Endothelial cell of umbilical vein (primary cell): Measurements from ENCODE around the gene TMEM144. TPM values are rescaled to one million over a fixed set of nuclear protein-coding genes. Genes with fewer than 3 reads are reported as not detected.

Source experiments
- BruUV-seq: library from RNA; stranded (reverse); fragments of 400-500 nt; replicated peaks from 2 replicates; lab custom pipeline; 2021; lab: Mats Ljungman, UMichigan
- CTCF ChIA-PET: fragments of 300-600, 350-600 bp; sonication (Branson Sonifier 250); formaldehyde crosslinking; loops from one replicate; lab custom pipeline; 2021; ENCODE audit warnings: antibody characterized with exemption, inconsistent platforms; lab: Charles Lee
- POLR2A ChIA-PET: fragments of 300-600, 350-600 bp; sonication (Branson Sonifier 250); formaldehyde crosslinking; loops from one replicate; lab custom pipeline; 2021; ENCODE audit warnings: antibody characterized with exemption, inconsistent platforms; lab: Charles Lee
- DNase-seq: peaks from one replicate; pipeline ENCODE4 v3.0.0-alpha.2; 2011; ENCODE audit warnings: low read depth, low spot score
- FAIRE-seq: peaks from 2 replicates; lab custom pipeline; 2011; peaks lifted over from hg19 to GRCh38; lab: Jason Lieb, UNC
- H2AFZ ChIP-seq: 2 replicates; pipeline ENCODE4 v1.6.0; 2012; ENCODE audit warnings: low read depth, low read length, control low read depth, inconsistent platforms
- H3K27ac ChIP-seq: 2 replicates; pipeline ENCODE4 v1.5.1; 2011; ENCODE audit warnings: low read depth, mild to moderate bottlenecking, control low read depth, low read length, moderate library complexity; ENCODE audit not compliant: insufficient read depth
- H3K27me3 ChIP-seq, 2 experiments: 2 replicates each; pipeline versions ENCODE4 v1.6.0 to v1.6.1; 2011; ENCODE audit warnings: low read length in 2 of 2, mixed read lengths in 1 of 2; ENCODE audit not compliant: control insufficient read depth in 2 of 2, insufficient read depth in 2 of 2
- H3K36me3 ChIP-seq, 2 experiments: 2 replicates in 1 of 2; 3 replicates in 1 of 2; pipeline ENCODE4 v1.5.1; 2011; ENCODE audit warnings: low read length in 2 of 2, mild to moderate bottlenecking in 1 of 2, moderate library complexity in 1 of 2; ENCODE audit not compliant: control insufficient read depth in 2 of 2, insufficient read depth in 2 of 2; ENCODE audit errors: extremely low read depth in 1 of 2
- H3K4me1 ChIP-seq: 3 replicates; pipeline ENCODE4 v1.5.1; 2011; ENCODE audit warnings: mild to moderate bottlenecking, low read length; ENCODE audit not compliant: control insufficient read depth, insufficient read depth; ENCODE audit errors: extremely low read depth
- H3K4me2 ChIP-seq: 2 replicates; pipeline ENCODE4 v1.6.1; 2011; ENCODE audit warnings: low read length, control low read depth, mixed read lengths; ENCODE audit not compliant: insufficient read depth
- H3K4me3 ChIP-seq, 3 experiments: fragments of 200-600 bp in 1 of 3; sonication (generic), shearing (Covaris generic) in 1 of 3; replicated peaks in 1 of 3; 2 replicates each; pipeline ENCODE4 v1.5.1; 2011 to 2016; ENCODE audit warnings: control low read depth in 3 of 3, low read length in 3 of 3, mild to moderate bottlenecking in 2 of 3, inconsistent platforms in 1 of 3, low read depth in 1 of 3, moderate library complexity in 1 of 3; ENCODE audit not compliant: insufficient read depth in 1 of 3
- H3K79me2 ChIP-seq: 2 replicates; pipeline ENCODE4 v1.6.0; 2012; ENCODE audit warnings: low read length, inconsistent platforms; ENCODE audit not compliant: control insufficient read depth, insufficient read depth
- H3K9ac ChIP-seq: replicated peaks from 2 replicates; pipeline ENCODE3; 2011; ENCODE audit warnings: low read length, control low read depth; ENCODE audit not compliant: insufficient read depth; ENCODE audit errors: extremely low read depth
- H3K9me1 ChIP-seq: replicated peaks from 3 replicates; pipeline ENCODE4 v1.6.0; 2011; ENCODE audit warnings: mild to moderate bottlenecking, low read length; ENCODE audit not compliant: control insufficient read depth, insufficient read depth; ENCODE audit errors: extremely low read depth
- H3K9me3 ChIP-seq: replicated peaks from 2 replicates; pipeline ENCODE4 v1.5.1; 2012; ENCODE audit warnings: low read length, inconsistent platforms; ENCODE audit not compliant: control insufficient read depth, insufficient read depth
- H4K20me1 ChIP-seq: replicated peaks from 2 replicates; pipeline ENCODE3; 2011; ENCODE audit warnings: mild to moderate bottlenecking, low read length; ENCODE audit not compliant: control insufficient read depth, insufficient read depth; ENCODE audit errors: extremely low read depth
- EZH2 ChIP-seq: IDR thresholded peaks from 2 replicates; pipeline ENCODE4 v1.6.1; 2012; ENCODE audit warnings: borderline replicate concordance, low read depth, mild to moderate bottlenecking, moderate library complexity, low read length, inconsistent platforms; ENCODE audit not compliant: severe bottlenecking
- FOS ChIP-seq: IDR thresholded peaks from 2 replicates; pipeline ENCODE4 v1.6.1; 2011; ENCODE audit warnings: mild to moderate bottlenecking, low read length, moderate library complexity, borderline replicate concordance; ENCODE audit not compliant: insufficient read depth
- GATA2 ChIP-seq: IDR thresholded peaks from 2 replicates; pipeline ENCODE4 v1.7.0; 2011; ENCODE audit warnings: low read depth, mild to moderate bottlenecking, moderate library complexity, mixed read lengths, low read length; ENCODE audit not compliant: insufficient read length, insufficient read depth
- JUN ChIP-seq: IDR thresholded peaks from 2 replicates; pipeline ENCODE4 v1.6.1; 2011; ENCODE audit warnings: borderline replicate concordance, low read depth; ENCODE audit not compliant: insufficient read length, insufficient read depth
- MYC ChIP-seq: IDR thresholded peaks from one replicate; pipeline ENCODE4 v1.6.1; 2011; ENCODE audit warnings: mild to moderate bottlenecking, low read depth, low read length
- POLR2A ChIP-seq: IDR thresholded peaks from 2 replicates; pipeline ENCODE4 v1.6.1; 2012; ENCODE audit warnings: low read depth, mild to moderate bottlenecking, control low read depth, low read length
- POLR2AphosphoS5 ChIP-seq: IDR thresholded peaks from 2 replicates; pipeline ENCODE4 v1.6.1; 2012; ENCODE audit warnings: low read depth, mild to moderate bottlenecking, control low read depth, low read length, moderate library complexity; ENCODE audit not compliant: insufficient read depth
- dilution Hi-C: fragments of 300-500 bp; cut with MboI; formaldehyde crosslinking; loops from one replicate; pipeline ENCODE4 v1.15.0; 2019; ENCODE audit warnings: low sequenced_read_pairs; ENCODE audit not compliant: extremely low pct_ligation_motif_present
- intact Hi-C: fragments of 100-400 bp; cut with micrococcal nuclease; formaldehyde crosslinking; loops from one replicate; pipeline ENCODE4 v1.10.0; 2022
- polyA plus RNA-seq, 4 experiments: library from polyadenylated mRNA; depleted of rRNA in 3 of 4; stranded (reverse) in 3 of 4; unstranded in 1 of 4; fragments of >200 nt; gene quantifications; 2 replicates each; pipeline versions ENCODE4 v1.2.1 to v1.2.3, GENCODE V29; 2011 to 2012; ENCODE audit warnings: missing spikeins in 1 of 4
- total RNA-seq: library from RNA; stranded (reverse); gene quantifications from 2 replicates; pipeline ENCODE4 v1.2.3, GENCODE V29; 2021
- TF ChIP-seq, protein P1 (sequence below), 2 donors: IDR thresholded peaks; 1 replicate in 1 of 2; 2 replicates in 1 of 2; pipeline ENCODE4 v1.5.1; 2011; ENCODE audit warnings: low read length in 2 of 2, mild to moderate bottlenecking in 2 of 2, moderate library complexity in 2 of 2, control low read depth in 1 of 2, inconsistent platforms in 1 of 2, low read depth in 1 of 2; ENCODE audit not compliant: insufficient read depth in 1 of 2; ENCODE audit errors: extremely low read depth in 1 of 2
- TF ChIP-seq, protein P2 (sequence below): IDR thresholded peaks from 2 replicates; pipeline ENCODE4 v1.6.1; 2011; ENCODE audit not compliant: insufficient read depth, insufficient read length

The TMEM144 gene
- total and polyA plus RNA-seq, 2 donors (not counting 3 experiments of a cell fraction or from before 2014, with no cell fraction given): 10.5 to 23.0 TPM

DNA sequence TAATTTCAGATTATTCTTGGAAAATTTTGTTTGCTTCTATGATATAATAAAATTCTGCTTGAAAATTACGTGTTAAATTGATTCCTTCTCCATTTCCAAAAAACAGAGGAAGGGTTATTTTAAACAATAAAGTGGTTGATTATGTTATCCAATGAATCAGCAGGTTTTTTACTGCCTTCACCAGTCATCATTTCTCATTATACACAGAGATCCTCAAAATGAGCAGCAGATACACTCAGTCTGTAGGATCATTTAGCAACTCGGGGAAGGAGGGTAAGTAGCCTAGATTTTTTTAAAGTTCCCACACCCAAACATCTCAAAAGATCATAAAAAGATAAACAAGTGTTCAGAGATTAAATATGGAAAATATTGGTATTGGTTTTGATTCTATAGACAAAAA is 6.8 kb upstream of the TMEM144 start:
- intact Hi-C loops: no loop called here
- POLR2A ChIA-PET: no interaction called here

More for the DNA sequence above, 6.8 kb upstream of the TMEM144 start:
- DNase-seq (no peak), FAIRE-seq (no peak)
- CTCF ChIA-PET: no interaction called here
- dilution Hi-C loops: no loop called here
- Histone ChIP-seq H3K4me3 (no peak overlapping the region), H3K4me2 (no peak overlapping the region), H2AFZ (no peak overlapping the region), H3K27ac (no peak overlapping the region), H3K9me1 (no peaks in the 10 kb centered on the region), H3K36me3 (peaks cover 5 to 6% of the 10 kb centered on the region in 2 experiments), H3K9ac (no peak overlapping the region), H3K4me1 (no peaks in the 10 kb centered on the region), H4K20me1 (no peaks in the 10 kb centered on the region), H3K9me3 (no peaks in the 10 kb centered on the region), H3K79me2 (no peaks in the 10 kb centered on the region), H3K27me3 (no peaks in the 10 kb centered on the region)
- BruUV-seq: no TSS peak
- TF ChIP-seq POLR2AphosphoS5 (no peak), GATA2 (no peak), MYC (no peak), EZH2 (no peak), POLR2A (no peak), JUN (no peak), FOS (no peak)
- TF ChIP-seq, protein P1, sequence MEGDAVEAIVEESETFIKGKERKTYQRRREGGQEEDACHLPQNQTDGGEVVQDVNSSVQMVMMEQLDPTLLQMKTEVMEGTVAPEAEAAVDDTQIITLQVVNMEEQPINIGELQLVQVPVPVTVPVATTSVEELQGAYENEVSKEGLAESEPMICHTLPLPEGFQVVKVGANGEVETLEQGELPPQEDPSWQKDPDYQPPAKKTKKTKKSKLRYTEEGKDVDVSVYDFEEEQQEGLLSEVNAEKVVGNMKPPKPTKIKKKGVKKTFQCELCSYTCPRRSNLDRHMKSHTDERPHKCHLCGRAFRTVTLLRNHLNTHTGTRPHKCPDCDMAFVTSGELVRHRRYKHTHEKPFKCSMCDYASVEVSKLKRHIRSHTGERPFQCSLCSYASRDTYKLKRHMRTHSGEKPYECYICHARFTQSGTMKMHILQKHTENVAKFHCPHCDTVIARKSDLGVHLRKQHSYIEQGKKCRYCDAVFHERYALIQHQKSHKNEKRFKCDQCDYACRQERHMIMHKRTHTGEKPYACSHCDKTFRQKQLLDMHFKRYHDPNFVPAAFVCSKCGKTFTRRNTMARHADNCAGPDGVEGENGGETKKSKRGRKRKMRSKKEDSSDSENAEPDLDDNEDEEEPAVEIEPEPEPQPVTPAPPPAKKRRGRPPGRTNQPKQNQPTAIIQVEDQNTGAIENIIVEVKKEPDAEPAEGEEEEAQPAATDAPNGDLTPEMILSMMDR (IDR thresholded peaks at IDR 0.05; ENCODE audit: extremely low read depth in 1 of 2, insufficient read depth in 1 of 2, low read depth in 1 of 2, low read length in 2 of 2): no peak
- TF ChIP-seq, protein P2, sequence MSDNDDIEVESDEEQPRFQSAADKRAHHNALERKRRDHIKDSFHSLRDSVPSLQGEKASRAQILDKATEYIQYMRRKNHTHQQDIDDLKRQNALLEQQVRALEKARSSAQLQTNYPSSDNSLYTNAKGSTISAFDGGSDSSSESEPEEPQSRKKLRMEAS: no peak
